ENCODE results near the gene FUBP3.

GRCh38 chr9:130665431-130666392, 86.3 kb downstream of the FUBP3 start:
- TF ChIP-seq, protein P1, sequence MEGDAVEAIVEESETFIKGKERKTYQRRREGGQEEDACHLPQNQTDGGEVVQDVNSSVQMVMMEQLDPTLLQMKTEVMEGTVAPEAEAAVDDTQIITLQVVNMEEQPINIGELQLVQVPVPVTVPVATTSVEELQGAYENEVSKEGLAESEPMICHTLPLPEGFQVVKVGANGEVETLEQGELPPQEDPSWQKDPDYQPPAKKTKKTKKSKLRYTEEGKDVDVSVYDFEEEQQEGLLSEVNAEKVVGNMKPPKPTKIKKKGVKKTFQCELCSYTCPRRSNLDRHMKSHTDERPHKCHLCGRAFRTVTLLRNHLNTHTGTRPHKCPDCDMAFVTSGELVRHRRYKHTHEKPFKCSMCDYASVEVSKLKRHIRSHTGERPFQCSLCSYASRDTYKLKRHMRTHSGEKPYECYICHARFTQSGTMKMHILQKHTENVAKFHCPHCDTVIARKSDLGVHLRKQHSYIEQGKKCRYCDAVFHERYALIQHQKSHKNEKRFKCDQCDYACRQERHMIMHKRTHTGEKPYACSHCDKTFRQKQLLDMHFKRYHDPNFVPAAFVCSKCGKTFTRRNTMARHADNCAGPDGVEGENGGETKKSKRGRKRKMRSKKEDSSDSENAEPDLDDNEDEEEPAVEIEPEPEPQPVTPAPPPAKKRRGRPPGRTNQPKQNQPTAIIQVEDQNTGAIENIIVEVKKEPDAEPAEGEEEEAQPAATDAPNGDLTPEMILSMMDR (IDR thresholded peaks at IDR 0.05; ENCODE audit: low read depth, low read length): no peak
- no peak for TF ChIP-seq EZH2phosphoT487 (IDR thresholded peaks at IDR 0.05; ENCODE audit: low read depth)
